ENCODE data around the gene KCNQ1OT1.
"Not testable (repeated sequence)": the region's sequence is repeated elsewhere in the genome, so short reads cannot be mapped to it uniquely, and the experiment has no call there.

Gene KCNQ1OT1

DNA sequence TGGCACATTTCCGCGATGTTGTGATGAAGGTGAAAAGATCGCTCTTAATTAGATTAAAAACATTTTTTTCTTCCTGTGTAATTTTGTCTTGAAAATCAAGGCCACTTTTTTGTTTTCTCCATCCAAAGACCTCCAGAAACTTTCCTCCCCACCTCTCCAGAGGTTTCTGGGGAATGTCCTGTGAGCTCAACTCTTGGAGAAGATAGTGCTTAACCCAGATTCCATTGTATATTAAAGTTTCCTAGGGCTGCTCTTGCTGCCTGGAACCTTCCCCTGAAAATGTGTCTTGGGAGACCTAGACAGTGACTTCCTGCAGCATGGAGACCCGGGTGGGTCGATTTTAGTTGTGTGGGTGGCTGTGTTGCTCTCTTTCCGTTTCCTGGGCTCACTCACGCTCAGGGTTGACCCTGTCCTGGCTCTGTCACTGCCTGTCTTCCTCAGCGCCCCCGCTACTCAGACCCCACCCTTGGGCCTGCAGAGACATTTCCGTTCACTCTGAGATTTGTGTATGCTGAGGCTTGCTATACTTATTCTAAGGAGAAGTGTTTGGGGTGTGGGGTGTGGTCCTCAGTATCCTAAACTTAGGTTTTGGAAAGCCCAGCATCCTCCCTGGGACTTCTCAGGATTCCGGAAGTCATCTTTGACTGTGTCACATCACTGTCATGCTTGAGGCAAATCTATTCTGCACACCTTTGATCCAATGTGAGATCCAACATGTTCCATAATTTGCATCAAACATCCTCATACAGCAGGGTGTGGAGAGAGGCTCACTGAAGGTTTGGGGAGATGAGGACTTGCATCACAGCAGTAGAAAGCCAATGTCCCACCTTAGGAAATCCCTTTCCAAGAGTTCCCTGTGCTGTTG lies 47.2 kb downstream of the KCNQ1OT1 start:
- no peak for DNase-seq (ENCODE audit: low read depth)

DNA sequence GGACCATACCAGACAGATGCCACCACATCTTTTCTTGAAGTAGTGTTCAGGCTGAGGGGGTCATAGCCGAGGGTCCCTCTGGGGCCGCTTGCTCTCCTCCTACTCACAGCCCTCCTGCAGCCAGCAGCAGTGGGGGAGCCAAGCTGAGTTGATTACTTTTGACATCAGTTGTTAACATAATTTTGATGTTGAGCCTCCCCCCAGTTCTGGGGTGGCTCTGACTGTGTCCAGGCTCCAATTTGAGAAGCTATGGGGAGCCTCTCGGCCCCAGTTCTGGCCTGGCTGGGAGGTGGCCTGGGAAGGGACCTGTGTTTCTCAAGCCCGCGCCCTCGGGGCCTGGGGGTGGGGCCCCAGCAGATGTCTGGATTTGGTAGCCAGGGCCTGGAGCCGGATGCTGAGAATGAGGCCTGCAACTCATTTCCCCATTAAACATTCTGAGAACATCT lies 47.9 kb downstream of the KCNQ1OT1 start:
- DNase-seq (ENCODE audit: low read depth) = no peak

DNA sequence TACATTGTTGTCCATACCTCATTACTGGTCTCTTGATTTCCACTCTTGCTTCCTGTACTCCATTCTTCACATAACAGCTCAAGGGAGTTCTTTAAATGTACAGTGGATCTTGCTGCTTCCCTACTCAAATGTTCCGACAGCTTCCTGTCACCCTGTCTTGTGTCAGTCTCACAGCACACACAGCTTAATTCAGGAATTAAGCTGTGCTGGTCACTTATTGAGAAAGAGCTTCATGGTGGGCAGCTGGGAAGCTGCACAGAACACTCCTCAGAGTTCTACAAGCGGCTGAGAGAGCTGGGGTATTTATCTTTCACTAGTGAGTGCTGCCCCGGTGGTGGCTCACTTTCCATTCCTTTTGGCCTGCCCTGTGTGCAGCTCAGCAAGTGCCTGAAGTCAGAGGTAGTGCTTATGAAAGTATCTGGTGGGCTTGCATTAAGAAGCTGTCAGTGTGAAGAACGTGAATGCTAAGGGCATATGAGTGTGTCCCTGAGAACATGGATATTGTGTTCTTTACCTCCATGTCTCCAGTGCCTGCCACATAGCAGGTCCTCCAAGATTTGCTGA lies 48.7 kb downstream of the KCNQ1OT1 start:
- DNase-seq (ENCODE audit: low read depth) = no peak

DNA sequence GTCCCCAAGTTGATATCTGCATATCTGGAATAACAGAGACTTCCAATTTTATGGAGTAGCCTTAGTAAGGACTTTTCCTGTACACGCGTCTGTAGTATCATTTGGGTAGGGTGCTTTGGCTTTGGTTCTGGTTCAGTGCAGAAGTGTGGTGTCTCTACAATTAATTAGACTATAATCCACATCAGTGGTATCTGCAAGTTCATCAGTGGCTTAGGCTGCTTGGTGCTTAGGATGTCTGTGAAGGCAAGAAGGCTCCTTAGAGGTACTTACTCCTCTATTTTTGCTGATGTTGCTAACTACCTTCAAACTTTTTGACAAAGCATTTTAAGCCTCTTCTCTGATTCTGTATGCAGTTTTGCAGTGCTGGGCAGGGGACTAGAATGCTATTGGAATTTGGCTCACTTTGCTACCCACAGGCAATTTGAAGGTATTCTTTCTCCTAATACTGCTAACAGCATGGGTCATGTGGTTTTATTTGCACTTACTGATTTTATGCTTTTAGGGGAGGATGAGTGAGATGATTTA lies 49.4 kb downstream of the KCNQ1OT1 start:
- no peak for DNase-seq (ENCODE audit: low read depth)

DNA sequence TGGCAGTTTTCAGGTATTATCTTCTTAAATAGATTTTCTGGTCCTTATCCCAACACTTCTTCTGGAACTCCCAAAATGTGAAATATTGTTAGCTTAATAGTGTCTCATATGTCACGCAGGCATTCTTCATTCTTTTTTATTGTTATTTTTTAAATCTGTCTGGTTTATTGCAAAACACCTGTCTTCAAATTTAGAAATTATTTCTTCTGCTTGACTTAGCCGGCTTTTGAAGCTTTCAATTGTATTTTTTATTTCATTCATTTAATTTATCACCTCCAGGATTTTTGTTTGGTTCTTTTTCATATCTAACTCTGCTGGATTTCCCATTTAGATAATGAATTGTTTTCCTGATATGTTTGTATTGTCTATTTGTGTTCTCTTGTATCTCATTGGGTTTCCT lies 49.9 kb downstream of the KCNQ1OT1 start:
- no peak for DNase-seq (ENCODE audit: low read depth)

DNA sequence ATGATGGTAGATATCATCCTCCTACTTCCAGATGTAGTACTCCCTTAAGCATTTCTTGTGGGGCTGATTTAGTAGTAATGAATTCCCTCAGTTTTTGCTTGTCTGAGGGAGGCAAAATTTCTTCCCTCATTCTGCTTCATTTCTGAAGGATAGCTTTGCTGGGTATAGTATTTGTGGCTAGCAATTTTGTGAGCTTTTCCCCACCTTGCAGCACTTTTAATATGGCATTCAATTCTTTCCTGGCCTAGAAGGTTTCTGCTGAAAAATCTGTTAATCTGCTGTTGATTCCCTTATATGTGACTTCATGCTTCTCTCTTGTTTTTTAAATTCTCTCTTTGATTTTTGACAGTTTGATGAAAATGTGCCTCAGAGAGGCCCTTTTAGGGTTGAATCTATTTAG lies 50.4 kb downstream of the KCNQ1OT1 start:
- no peak for DNase-seq (ENCODE audit: low read depth)

DNA sequence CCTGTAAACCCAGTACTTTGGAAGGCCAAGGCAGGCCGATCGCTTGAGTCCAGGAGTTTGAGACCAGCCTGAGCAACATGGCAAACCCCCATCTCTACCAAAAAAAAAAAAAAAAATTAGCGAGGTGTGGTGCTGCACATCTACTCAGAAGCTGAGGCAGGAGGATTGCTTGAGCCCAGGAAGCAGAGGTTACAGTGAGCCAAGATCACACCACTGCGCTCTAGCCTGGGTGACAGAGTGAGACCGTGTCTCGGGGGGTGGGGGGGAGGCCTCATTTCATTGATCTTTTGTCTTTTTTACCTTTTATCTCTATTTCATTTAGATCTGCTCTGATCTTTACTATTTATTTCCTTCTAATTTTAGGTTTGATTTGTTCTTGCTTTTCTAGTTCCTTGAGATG lies 51.8 kb downstream of the KCNQ1OT1 start:
- DNase-seq (ENCODE audit: low read depth) = no peak

DNA sequence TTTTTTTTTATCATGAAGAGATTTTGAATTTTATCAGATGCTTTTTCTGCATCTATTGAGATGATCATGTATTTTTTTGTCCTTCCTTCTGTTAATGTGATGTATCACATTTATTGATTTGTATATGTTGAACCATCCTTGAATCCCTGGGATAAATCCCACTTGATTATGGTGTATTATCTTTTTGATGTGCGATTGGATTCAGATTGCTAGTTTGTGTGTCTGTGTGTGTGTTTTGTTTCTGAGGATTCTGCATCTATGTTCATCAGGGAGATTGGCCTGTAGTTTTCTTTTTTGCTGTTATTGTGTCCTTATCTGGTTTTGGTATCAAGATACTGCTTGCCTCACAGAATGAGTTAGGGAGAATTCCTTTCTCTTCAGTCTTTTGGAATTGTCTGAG lies 52.6 kb downstream of the KCNQ1OT1 start:
- no peak for DNase-seq (ENCODE audit: low read depth)

DNA sequence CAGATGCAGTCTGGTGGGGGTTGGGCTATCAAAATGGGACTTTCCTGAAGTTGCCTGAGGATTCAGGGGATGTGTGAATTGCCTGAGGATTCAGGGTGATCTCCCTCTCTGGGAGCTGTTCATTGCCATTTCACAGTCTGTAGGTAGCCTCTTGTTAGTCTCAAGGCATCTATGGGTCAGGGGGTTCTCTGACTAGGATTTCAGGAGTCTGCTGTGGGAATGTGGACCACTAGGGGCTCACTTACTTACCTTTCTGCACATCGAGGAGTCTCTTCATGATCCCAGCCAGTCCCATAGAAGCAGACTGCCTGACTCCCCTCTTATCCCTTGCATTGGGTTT lies 54.0 kb downstream of the KCNQ1OT1 start:
- no peak for DNase-seq (ENCODE audit: low read depth)

DNA sequence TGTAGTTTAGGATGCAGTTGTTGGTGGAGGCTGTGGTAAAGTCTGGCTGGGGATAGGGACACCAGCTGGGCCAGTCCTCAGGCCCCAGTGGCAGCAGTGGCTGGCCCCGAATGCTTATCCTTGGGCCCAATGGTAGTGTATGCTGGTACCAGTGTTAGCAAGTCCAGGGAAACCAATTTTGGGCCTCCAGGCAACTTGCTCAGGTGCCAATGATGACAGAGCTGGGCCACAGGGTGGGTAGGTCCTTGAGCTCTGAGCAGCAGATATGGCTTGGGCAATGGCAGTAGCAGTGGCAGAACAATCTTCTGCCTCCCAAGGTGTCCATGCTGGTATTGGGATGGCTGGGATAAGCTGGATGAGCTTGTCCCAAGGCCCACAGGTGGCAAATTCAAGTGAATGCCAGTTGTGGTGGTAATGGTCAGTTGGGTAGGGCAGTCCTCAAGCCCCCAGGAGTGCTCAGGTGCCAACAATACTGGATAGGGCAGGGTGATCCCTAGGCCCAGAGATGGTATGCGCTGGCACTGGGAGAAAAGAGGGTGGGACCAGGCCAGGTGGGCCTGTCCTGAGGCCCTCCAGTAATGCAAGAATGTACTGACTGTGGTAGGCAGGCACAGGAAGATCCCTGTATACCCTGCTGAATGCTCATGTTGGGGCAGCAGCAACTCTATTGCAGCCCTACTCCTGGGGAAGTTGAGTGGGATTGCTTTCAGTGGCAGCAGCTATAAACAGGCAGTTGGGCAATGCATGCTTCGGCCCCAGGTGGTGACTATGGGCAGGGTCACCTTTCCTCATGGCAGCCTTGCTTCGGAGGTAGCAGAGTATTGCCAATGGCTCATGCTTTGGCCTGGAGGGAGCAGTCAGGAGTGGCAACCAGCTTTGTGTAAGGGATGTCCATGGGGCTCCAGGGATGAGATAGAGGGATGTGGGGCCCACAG lies 54.7 kb downstream of the KCNQ1OT1 start:
- no peak for DNase-seq (ENCODE audit: low read depth)

DNA sequence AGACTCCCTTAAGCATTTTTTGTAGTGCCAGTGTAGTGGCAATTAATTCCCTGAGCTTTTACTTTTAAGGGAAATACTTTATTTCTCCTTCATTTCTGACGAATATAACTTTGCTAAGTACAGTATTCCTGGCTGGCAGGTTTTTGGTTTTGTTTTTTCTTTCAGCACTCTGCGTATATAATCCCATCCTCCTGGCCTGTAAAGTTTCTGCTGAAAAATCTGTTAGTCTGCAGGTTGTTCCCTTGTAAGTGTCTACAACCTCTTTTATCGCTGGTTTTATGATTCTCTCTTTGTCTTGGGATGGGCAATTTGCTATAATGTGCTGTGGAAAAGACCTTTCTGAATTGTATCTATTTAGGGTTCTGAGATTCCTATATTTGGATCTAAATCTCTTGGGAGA lies 56.0 kb downstream of the KCNQ1OT1 start:
- DNase-seq (ENCODE audit: low read depth) = no peak

DNA sequence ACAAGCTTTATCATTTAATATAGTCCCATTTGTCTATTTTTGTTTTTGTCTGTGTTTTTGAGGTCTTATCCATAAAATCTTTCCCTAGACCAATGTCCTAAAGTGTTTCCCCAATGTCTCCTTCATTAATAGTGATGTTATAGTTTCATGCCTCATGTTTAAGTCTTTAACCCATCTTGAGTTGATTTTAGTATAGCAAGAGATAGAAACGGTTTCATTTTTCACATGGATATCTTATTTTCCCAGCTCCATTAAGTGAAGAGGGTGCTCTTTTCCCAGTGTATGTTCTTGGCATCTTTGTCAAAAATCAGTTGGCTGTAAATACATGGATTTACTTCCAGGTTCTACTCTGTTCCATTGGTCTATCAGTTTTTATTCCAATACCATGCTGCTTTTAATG lies 58.2 kb downstream of the KCNQ1OT1 start:
- DNase-seq (ENCODE audit: low read depth) = no peak

DNA sequence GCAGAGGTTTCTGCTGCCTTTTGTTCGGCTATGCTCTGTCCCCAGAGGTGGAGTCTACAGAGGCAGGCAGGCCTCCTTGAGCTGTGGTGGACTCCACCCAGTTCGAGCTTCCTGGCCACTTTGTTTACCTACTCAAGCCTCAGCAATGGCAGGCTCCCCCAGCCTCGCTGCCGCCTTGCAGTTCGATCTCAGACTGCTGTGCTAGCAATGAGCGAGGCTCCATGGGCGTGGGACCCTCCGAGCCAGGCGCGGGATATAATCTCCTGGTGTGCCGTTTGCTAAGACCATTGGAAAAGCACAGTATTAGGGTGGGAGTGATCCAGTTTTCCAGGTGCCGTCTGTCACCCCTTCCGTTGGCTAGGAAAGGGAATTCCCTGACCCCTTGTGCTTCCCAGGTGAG lies 60.0 kb downstream of the KCNQ1OT1 start:
- DNase-seq (ENCODE audit: low read depth) = not testable (repeated sequence)

DNA sequence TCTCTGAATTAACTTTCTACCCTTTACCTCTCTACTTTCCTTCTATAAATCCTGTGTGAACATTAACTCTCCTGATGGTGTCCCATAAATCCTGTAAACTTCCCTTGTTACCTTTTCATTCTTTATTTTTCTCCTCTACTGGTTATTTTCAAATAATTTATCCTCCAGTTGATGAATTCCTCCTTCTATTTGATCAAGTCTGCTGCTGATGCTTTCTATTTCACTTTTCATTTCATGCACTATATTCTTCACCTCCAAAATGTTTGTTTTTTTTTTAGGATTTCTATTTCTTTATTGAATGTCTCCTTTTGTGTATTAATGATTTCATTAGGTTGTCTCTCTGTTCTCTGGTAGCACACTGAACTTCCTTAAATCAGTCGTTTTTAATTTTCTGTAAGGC lies 68.6 kb downstream of the KCNQ1OT1 start:
- DNase-seq (ENCODE audit: low read depth) = no peak

DNA sequence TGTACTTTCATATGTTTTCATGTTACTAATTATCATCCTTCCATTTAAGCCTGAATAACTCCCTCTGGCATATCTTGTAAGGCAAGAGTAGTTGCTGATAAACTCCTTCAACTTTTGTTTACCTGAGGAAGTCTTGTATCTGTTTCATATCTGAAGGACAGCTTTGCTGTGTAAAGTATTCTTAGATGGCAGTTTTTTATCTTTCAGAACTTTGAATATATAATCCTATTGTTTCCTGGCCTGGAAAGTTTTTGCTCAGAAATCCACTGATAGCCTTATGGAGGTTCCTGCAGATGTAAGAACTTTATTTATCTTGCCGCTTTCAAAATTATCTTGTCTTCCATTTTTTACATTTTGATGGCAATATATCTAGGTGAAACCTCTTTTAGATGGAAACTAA lies 69.1 kb downstream of the KCNQ1OT1 start:
- no peak for DNase-seq (ENCODE audit: low read depth)

DNA sequence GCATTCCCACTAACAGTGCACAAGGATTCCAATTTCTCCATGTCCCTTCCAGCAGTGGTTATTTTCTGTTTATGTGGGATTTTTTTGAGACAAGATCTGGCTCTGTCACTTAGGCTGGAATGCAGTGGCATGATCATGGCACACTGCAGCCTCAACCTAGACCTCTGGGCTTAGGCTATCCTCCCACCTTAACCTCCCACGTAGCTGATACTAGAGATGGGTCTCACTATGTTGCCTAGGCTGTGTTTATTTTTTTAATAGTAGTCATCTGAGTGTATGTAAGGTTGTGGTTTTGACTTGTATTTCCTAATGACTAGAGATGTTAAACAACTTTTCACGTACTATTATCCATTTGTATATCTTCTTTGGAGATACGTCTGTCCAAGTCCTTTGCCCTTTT lies 74.6 kb downstream of the KCNQ1OT1 start:
- DNase-seq (ENCODE audit: low read depth) = no peak

DNA sequence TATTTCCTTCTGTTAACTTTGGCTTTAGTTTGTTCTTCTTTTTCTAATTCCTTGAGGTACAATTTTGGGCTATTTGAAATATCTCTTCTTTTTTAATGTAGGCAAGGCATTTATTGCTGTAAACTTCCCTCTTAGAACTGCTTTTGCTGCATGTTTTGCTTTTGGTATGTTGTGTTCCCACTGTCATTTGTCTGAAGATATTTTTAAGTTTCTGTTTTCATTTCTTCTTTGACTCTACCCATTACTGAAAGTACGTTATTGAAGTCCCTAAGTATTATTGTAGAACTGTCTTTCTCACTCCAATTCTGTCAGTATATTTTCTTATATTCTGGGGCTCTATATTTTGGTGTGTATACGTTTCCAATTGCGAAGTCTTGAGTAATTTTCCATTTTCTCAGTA lies 77.9 kb downstream of the KCNQ1OT1 start:
- DNase-seq (ENCODE audit: low read depth) = no peak

DNA sequence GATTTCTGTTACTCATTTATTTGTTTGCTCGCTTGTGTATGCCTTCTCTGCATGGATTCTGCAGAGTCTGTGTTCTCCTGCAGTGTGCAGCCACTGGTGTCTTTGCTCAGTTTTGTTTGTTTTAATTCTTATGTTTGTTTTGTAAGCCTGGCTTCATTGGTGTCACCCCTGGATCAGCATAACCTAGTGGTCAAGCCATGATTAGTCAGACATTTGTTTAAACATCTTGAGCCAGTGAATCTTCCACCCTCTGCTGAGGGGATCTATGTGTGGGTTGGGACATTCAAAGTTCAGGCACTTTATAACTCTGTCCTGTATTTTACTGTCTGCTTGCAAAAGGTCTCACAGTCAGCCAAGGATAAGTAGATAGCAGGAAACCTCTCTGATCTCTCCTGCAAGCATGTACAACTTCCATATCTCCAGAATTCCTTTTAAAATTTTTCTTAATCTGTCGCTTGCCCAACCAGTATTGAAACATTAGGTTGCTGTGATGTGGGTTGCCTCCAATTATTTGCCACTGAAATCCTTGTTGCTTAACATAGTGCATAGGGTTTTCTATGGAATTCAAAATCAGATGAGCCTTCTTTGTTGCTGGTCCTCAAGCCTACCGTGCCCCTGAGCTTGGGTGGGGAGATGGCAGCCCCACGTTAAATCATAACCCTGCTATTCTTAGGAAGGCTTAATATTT lies 86.8 kb downstream of the KCNQ1OT1 start:
- no peak for DNase-seq (ENCODE audit: low read depth)

DNA sequence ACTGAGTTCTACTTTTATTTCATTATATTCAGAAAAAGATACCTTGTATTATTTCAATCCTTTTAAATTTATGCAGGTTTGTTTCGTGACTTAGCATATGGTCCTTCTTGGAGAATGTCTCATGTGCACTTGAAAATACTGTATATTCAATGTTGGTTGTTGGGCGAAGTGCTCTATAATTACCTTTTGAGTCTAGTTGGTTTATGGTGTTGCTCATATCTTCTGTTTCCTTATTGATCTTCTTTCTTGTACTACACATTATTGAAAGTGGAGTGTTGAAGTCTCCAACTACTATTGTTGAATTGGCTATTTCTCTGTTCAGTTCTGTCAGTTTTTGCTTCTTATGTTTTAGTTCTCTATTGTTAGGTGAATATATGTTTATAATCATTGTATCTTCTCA lies 90.4 kb downstream of the KCNQ1OT1 start:
- no peak for DNase-seq (ENCODE audit: low read depth)

DNA sequence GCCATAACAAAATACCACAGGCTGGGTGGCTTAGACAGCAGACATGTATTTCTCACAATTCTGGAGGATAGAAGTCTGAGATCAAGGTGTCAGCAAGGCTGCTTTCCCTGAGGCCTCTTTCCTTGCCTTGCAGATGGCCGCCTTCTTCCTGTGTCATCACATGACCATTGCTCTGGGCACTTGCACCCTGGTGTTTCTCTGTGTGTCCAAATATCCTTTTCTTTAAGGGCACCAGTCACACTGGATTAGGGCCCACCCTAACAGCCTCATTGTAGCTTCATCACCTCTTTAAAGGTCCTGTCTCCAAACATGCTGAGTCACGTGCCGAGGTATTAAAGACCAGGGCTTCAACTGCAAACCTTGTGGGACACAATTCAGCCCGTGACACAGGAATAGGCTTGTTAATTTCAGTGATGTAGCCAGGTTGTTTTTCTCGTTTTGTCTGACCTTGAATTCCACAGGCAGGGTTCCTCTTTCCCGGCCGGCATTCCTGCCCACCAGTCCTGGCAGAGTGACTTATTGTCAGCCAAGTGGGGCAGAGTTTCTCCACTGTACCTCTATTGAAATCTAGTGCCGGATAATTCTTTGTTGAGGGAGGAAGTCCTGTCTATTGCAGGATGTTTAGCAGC lies 100.1 kb downstream of the KCNQ1OT1 start:
- DNase-seq (ENCODE audit: low read depth) = no peak

DNA sequence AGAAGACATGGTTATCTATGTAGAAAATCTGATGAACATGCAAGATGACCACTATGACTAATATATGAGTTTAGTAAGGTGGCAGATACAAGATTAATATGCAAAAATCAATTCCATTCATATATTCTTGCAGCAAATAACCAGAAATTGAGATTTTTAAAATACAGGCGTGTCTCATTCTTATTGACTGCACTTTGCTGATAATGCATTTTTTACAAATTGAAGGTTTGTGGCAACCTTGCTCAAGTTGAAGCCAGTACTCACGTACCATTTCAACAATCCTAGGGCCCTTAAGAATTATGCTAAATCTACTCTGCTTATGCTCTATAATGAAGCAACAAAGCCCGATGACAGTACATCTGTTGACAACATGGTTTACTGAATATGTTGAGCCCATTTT lies 104.6 kb downstream of the KCNQ1OT1 start:
- no peak for DNase-seq (ENCODE audit: low read depth)

DNA sequence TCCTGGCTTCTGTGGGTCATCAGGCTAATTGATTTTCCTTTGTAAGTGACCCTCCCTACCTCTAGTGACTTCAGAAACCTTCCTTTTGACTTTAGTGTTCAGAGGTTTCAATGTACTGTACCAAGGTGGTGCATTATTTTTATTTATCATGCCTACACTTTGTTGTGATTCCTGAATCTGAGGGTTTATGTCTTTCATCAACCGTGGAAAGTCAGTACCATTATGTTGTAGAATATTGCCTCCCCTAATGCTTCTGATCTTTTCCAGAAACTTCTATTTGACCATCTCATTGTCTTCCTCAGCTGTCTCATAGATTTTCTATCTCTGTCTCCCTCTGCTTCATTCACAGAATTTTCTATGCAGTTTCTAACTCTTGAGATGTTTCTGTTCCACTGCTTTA lies 105.5 kb downstream of the KCNQ1OT1 start:
- no peak for DNase-seq (ENCODE audit: low read depth)

Measured in fibroblast of the conjunctiva (primary cell).